Thyroid gland (tissue), 4 donors: ENCODE measurements around the gene GJC2. TPM values are rescaled to one million over a fixed set of nuclear protein-coding genes. Genes with fewer than 3 reads are reported as not detected.

ENCODE experiments used
- DNase-seq, 2 donors: peaks; one replicate each; pipeline ENCODE4 v3.0.0-alpha.2; 2019
- H3K27ac ChIP-seq, 3 donors: fragments of 200-600 bp; sonication (generic); 1 replicate in 2 of 3; 2 replicates in 1 of 3; pipeline ENCODE4 v1.5.1; 2016 to 2019; ENCODE audit warnings: mild to moderate bottlenecking in 1 of 3, moderate library complexity in 1 of 3
- H3K27me3 ChIP-seq: fragments of 200-600 bp; sonication (generic); one replicate; pipeline ENCODE4 v1.5.1; 2019
- H3K36me3 ChIP-seq, 2 donors: fragments of 200-600 bp; sonication (generic); one replicate each; pipeline ENCODE4 v1.5.1; 2016 to 2019
- H3K4me1 ChIP-seq, 2 donors: fragments of 200-600 bp; sonication (generic); one replicate each; pipeline ENCODE4 v1.5.1; 2017 to 2019
- H3K4me3 ChIP-seq, 3 donors: fragments of 200-600 bp; sonication (generic); replicated peaks in 1 of 3; 1 replicate in 2 of 3; 2 replicates in 1 of 3; pipeline ENCODE4 v1.5.1; 2016; ENCODE audit warnings: mild to moderate bottlenecking in 1 of 3
- H3K9me3 ChIP-seq: fragments of 200-600 bp; sonication (generic); one replicate; pipeline ENCODE4 v1.5.1; 2017
- CTCF ChIP-seq, 6 experiments: fragments of 200-600 bp in 3 of 6; fragments of 450-650 bp in 3 of 6; sonication (generic) in 3 of 6; IDR thresholded peaks; one replicate each; pipeline ENCODE4 v1.5.1; 2016 to 2019; ENCODE audit warnings: antibody characterized with exemption in 6 of 6, mild to moderate bottlenecking in 2 of 6, inconsistent platforms in 1 of 6, moderate library complexity in 1 of 6
- POLR2A ChIP-seq, 2 donors: fragments of 450-650 bp; IDR thresholded peaks; one replicate each; pipeline ENCODE4 v1.6.1; 2017; ENCODE audit warnings: antibody characterized with exemption in 2 of 2, mild to moderate bottlenecking in 2 of 2, moderate library complexity in 1 of 2
- WGBS, 2 donors: methylation state at CpG; one replicate each; pipeline ENCODE4 v1.1.5; 2017; 5-methylcytosine and 5-hydroxymethylcytosine counted together
- intact Hi-C: fragments of 100-400 bp; cut with DNase I; formaldehyde crosslinking; loops from one replicate; pipeline ENCODE4 v1.15.1; 2023
- total RNA-seq, 4 donors: library from RNA; depleted of rRNA; stranded (reverse); fragments of >200 nt; gene quantifications; one replicate each; pipeline ENCODE4 v1.2.3, GENCODE V29; 2016

Gene GJC2
- total RNA-seq, 4 donors from 2014 or later: 2.1 to 14.0 (median 3.8) TPM

DNA sequence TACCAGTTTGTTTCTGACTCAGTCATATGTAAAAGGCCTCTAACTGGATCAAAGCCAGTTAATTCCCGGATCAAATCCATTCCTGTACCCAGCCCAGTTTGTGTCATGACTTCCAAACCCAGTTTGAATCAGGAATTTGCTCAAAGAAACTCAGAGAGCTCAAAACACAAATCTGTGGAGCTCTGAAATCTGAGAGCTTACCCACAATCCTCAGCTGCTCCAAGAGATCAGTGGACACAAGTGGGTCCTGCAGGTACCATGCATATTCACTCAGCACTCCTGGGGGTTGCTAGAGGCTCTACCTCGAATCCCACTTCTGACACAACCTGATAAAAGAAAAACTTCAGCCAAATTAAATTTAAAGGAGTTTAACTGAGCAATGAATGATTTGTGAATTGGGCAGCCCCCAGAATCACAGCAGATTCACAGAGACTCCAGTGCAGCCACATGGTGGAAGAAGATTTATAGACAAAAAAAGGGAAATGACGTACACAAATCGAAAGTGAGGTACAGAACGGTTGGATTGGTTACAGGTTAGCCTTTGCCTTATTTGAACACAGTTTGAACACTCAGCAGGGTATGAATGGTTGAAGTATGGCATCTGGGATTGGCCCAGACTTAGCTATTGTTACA is 28.8 kb upstream of the GJC2 start:
- Histone ChIP-seq H3K36me3 (no peaks in the 10 kb centered on the region), H3K27ac (no peak overlapping the region), H3K9me3 (no peaks in the 10 kb centered on the region), H3K4me3 (no peak overlapping the region), H3K27me3 (no peaks in the 10 kb centered on the region), H3K4me1 (no peaks in the 10 kb centered on the region)
- TF ChIP-seq CTCF (IDR thresholded peaks at IDR 0.05) (no peak), POLR2A (IDR thresholded peaks at IDR 0.05) (no peak)
- 71 to 79% methylated on average over 5 of the region's 5 CpGs for WGBS, 2 donors
- intact Hi-C loops: no loop called here
- no peak for DNase-seq

DNA sequence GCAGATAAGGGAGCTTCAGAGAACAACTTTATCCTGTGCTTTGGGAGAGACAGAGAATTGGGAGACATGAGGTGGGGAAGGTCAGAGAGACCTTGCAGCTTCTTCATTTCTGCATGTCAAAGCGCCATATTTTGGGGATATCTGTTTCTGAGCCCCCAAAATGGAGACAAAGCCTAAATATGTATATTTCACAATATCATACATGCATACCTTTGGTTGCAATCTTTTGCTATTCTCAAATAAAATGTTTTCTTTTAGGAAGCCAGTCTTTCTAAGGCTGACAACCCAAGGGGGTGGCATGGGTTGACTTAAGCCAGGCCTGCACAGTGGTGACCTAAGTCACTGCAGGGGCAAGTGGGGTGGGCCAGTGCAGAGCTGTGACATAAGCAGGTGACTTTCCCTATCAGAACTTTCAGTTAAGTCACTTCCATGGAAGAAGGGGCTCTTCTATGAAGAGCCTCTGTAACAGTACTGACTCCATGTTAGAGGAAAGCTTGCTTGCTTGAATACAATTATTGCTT is 26.7 kb upstream of the GJC2 start:
- TF ChIP-seq CTCF (IDR thresholded peaks at IDR 0.05): no peak
- no peak for TF ChIP-seq POLR2A (IDR thresholded peaks at IDR 0.05)
- DNase-seq: no peak
- Histone ChIP-seq H3K36me3 (no peaks in the 10 kb centered on the region), H3K27me3 (no peaks in the 10 kb centered on the region), H3K9me3 (no peaks in the 10 kb centered on the region), H3K27ac (no peak overlapping the region), H3K4me1 (no peaks in the 10 kb centered on the region), H3K4me3 (no peak overlapping the region)
- intact Hi-C loops: no loop called here
- WGBS, 2 donors: 47 to 71% methylated on average over 1 of the region's 1 CpG

DNA sequence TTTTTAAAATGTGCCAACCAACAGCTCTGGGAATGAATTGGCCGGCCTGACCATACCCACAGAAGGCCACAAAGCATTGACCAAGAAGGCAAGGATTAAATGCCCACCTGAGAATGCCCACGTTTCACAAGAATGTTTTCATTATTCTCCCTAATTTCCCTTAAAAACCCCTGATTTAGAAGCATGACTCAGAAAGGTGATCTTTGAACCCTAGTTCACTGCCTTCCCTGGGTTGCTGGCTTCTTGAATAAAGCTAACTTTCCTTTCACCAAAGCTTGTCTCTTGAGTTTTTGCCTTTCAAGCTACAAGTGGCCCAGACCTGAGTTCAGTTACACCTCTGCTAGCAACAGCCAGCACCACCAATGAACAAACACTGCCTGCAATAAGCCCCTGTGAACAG is 26.2 kb upstream of the GJC2 start:
- Histone ChIP-seq H3K4me1 (no peaks in the 10 kb centered on the region), H3K4me3 (no peak overlapping the region), H3K9me3 (no peaks in the 10 kb centered on the region), H3K27me3 (no peaks in the 10 kb centered on the region), H3K27ac (no peak overlapping the region), H3K36me3 (no peaks in the 10 kb centered on the region)
- no peak for DNase-seq
- TF ChIP-seq CTCF (IDR thresholded peaks at IDR 0.05) (no peak), POLR2A (IDR thresholded peaks at IDR 0.05) (no peak)
- intact Hi-C loops: no loop called here
- 63 to 78% methylated on average over 2 of the region's 2 CpGs for WGBS, 2 donors

DNA sequence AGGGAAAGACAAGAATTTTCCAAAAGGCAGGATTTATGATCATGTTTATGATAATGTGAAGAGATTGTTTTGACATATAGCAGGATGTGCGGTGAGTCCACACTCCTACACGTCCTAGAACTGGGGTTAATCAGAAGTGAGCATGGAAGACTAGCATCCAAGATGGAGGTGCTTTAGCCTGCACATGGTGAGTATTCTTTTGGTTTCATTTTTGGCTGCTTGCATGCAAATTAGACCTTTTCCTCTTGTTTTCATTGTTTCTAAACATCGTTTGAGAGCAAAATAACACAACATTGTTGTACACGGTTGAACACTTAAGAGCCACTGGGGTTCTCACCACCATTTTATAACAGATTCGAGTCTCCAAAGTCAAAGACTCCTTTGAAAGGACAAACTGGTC is 24.5 kb upstream of the GJC2 start:
- 68 to 69% methylated on average over 5 of the region's 5 CpGs for WGBS, 2 donors
- Histone ChIP-seq H3K9me3 (no peaks in the 10 kb centered on the region), H3K36me3 (no peaks in the 10 kb centered on the region), H3K27ac (no peak overlapping the region), H3K4me1 (no peaks in the 10 kb centered on the region), H3K27me3 (no peaks in the 10 kb centered on the region), H3K4me3 (no peak overlapping the region)
- intact Hi-C loops: no loop called here
- TF ChIP-seq POLR2A (IDR thresholded peaks at IDR 0.05): no peak
- TF ChIP-seq CTCF (IDR thresholded peaks at IDR 0.05): no peak
- no peak for DNase-seq

- Histone ChIP-seq H3K36me3 (no peaks in the 10 kb centered on the region), H3K4me3 (no peak overlapping the region), H3K27me3 (no peaks in the 10 kb centered on the region), H3K4me1 (no peaks in the 10 kb centered on the region), H3K27ac (peak overlapping the region in 1 of 3 donors; percentile 7), H3K9me3 (no peaks in the 10 kb centered on the region)
- intact Hi-C loops: loop anchor here (10.0 kb wide), 1 partner anchor 83 kb away; no protein-coding TSS in a partner anchor
- WGBS, 2 donors: 95 to 97% methylated on average over 2 of the region's 2 CpGs
- no peak for TF ChIP-seq CTCF (IDR thresholded peaks at IDR 0.05)
- no peak for TF ChIP-seq POLR2A (IDR thresholded peaks at IDR 0.05)
- DNase-seq: no peak
Observed at GRCh38 chr1:228131766-228132165, 18.0 kb upstream of the GJC2 start.
